ENCODE measurements around the gene HLA-G.
"Not testable (repeated sequence)": the region's sequence is repeated elsewhere in the genome, so short reads cannot be mapped to it uniquely, and the experiment has no call there.

DNA sequence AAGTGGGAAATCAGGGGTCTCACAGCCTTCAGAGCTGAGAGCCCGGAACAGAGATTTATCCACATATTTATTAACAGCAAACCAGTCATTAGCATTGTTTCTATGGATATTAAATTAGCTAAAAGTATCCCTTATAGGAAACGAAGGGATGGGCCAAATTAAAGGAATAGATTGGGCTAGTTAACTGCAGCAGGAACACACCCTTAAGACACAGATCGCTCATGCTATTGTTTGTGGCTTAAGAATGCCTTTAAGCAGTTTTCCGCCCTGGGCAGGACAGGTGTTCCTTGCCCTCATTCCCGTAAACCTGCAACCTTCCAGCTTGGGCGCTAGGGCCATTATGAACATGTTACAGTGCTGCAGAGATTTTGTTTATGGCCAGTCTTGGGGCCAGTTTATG is 48.1 kb downstream of the HLA-G start:
- not testable (repeated sequence) for TF ChIP-seq ZFX (IDR thresholded peaks at IDR 0.05; ENCODE audit: borderline replicate concordance)
- TF ChIP-seq, protein P1, sequence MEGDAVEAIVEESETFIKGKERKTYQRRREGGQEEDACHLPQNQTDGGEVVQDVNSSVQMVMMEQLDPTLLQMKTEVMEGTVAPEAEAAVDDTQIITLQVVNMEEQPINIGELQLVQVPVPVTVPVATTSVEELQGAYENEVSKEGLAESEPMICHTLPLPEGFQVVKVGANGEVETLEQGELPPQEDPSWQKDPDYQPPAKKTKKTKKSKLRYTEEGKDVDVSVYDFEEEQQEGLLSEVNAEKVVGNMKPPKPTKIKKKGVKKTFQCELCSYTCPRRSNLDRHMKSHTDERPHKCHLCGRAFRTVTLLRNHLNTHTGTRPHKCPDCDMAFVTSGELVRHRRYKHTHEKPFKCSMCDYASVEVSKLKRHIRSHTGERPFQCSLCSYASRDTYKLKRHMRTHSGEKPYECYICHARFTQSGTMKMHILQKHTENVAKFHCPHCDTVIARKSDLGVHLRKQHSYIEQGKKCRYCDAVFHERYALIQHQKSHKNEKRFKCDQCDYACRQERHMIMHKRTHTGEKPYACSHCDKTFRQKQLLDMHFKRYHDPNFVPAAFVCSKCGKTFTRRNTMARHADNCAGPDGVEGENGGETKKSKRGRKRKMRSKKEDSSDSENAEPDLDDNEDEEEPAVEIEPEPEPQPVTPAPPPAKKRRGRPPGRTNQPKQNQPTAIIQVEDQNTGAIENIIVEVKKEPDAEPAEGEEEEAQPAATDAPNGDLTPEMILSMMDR (IDR thresholded peaks at IDR 0.05): not testable (repeated sequence)

All from 22Rv1 (cell line).